ENCODE data around the gene SLC9B2. TPM values are rescaled to one million over a fixed set of nuclear protein-coding genes. Genes with fewer than 3 reads are reported as not detected.

Gene SLC9B2
- total and polyA plus RNA-seq, 2 donors (not counting 1 experiment from before 2014, with no cell fraction given), result 16.4 to 37.6 TPM

GRCh38 chr4:103097112-103097511 lies 20.6 kb upstream of the SLC9B2 start:
- ATAC-seq (ENCODE audit: low read depth), result no peak
- no peaks in the 10 kb centered on the region for H3K9me3 Mint-ChIP-seq (ENCODE audit: insufficient read depth)

More at GRCh38 chr4:103097112-103097511, 20.6 kb upstream of the SLC9B2 start:
- 100% methylated on average over 1 of the region's 2 CpGs for WGBS (ENCODE audit: insufficient coverage)
- no peak overlapping the region for H3K9ac ChIP-seq (ENCODE audit: low read length)
- H3K79me2 ChIP-seq (ENCODE audit: control insufficient read depth, insufficient read depth, low read length), result peaks cover 19% of the 10 kb centered on the region
- Mint-ChIP-seq H3K27me3 (no peaks in the 10 kb centered on the region), H3K4me3 (no peak overlapping the region), H3K27ac (no peak overlapping the region), H3K4me1 (peaks cover 20% of the 10 kb centered on the region)
- H3K4me1 ChIP-seq (ENCODE audit: control insufficient read depth in 2 of 2, insufficient read depth in 2 of 2, low read length in 2 of 2), result peaks cover 9 to 11% of the 10 kb centered on the region in 2 donors
- intact Hi-C loops (cut with micrococcal nuclease), result loop anchor here (5.0 kb wide), 3 partner anchors 335 to 595 kb away; partner anchors contain the start of genes MANBA and NFKB1
- no peaks in the 10 kb centered on the region for H4K20me1 ChIP-seq (ENCODE audit: control insufficient read depth, insufficient read depth, low read length, poor library complexity, severe bottlenecking)
- ChIA-PET POLR2A (no interaction called here), CTCF (interaction anchor here (0.8 kb wide), 1 partner anchor 827 kb away, joined by 3 read pairs; no protein-coding TSS in a partner anchor)
- no peak overlapping the region for H3K4me3 ChIP-seq (ENCODE audit: control extremely low read depth in 1 of 5, extremely low read depth in 1 of 5, insufficient read depth in 1 of 5, low read depth in 2 of 5, low read length in 4 of 5)
- no peak overlapping the region for H3K27ac ChIP-seq (ENCODE audit: low read length in 2 of 2)
- no peak for DNase-seq
- TF ChIP-seq CTCF (IDR thresholded peaks at IDR 0.05) (no peak), EZH2 (IDR thresholded peaks at IDR 0.05; ENCODE audit: borderline replicate concordance, insufficient read depth, low read depth, low read length, poor library complexity, severe bottlenecking) (no peak)
- peaks cover 0 to 1% of the 10 kb centered on the region in 2 experiments for H3K36me3 ChIP-seq (replicated peaks in 1 of 2; ENCODE audit: control extremely low read depth in 1 of 2, control insufficient read depth in 1 of 2, extremely low read depth in 1 of 2, insufficient read depth in 2 of 2, low read length in 1 of 2)
- H3K27me3 ChIP-seq (replicated peaks in 1 of 4; ENCODE audit: control extremely low read depth in 1 of 4, control insufficient read depth in 3 of 4, insufficient read depth in 4 of 4, low read length in 3 of 4), result no peaks in the 10 kb centered on the region
- no peak overlapping the region for H2AFZ ChIP-seq (ENCODE audit: insufficient read depth, low read depth, low read length, poor library complexity, severe bottlenecking)
- H3K9me3 ChIP-seq (ENCODE audit: control extremely low read depth in 1 of 3, control insufficient read depth in 2 of 3, insufficient read depth in 1 of 3, low read length in 2 of 3), result no peaks in the 10 kb centered on the region
- no peak overlapping the region for H3K4me2 ChIP-seq (replicated peaks; ENCODE audit: low read depth, low read length, poor library complexity, severe bottlenecking)

Measured in B cell (primary cell).